ENCODE measurements around the gene ARHGEF16. TPM values are rescaled to one million over a fixed set of nuclear protein-coding genes. Genes with fewer than 3 reads are reported as not detected.

Gene ARHGEF16
- polyA plus RNA-seq, 1 donor: 17.6 TPM

DNA sequence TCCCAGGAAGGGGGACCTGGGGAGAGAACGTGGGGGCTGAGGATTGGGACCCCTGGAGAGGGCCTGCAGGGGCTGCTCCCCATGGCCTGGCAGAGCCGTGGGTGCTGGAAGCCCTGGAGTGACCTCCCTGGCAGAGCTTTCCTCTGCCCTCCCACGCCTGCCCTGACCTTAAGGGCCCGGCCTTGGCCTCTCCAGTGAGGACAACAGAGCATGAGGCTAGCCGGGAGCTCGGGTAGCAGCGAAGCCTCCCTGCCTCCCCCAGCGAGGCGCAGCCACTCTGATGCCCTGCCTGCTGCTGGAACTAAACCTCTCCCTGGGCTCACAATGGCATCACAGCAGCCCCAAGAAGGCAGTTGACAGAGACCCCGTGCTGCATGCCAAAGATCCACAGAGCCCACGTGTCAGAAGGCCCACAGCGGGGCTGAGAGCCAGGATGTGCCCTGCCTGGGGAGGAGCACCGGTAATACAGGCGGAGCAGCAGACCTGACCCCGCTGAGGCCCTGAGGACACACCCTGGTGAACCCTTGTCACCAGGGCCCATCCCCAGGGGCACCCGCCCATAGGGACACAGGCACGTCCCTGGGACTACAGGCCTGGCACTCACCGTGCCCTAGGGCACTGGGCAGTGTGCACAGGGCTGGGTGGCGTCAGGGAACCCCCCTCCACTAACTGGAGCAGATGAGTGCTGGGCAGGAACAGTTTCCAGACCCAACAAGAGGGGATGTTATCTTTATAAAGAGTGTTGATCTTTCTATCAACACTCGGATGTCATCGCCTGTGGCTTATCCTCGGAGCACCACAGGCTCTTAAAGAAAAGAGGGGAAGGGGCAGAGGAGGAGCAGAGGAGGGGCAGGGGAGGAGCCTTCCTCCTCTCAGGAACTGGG lies 48.4 kb downstream of the ARHGEF16 start:
- no peak for DNase-seq

DNA sequence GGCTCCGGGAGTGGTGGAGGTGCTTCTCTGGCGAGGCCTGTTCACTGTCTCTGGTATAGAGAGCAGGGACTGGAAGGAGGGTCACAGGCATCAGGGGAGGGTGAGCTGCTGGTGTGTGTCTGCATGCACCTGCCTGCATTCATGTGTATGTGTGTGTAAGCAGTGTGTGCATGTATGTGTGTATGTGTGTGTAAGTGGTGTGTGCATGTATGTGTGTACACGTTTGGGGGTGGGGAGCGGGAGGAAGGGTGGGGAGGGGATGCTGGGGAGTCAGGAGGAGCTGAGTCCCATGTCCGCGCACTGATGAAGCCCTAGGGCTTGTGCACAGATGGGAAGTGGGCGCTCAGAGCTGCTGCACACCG lies 49.0 kb downstream of the ARHGEF16 start:
- no peak for DNase-seq

DNA sequence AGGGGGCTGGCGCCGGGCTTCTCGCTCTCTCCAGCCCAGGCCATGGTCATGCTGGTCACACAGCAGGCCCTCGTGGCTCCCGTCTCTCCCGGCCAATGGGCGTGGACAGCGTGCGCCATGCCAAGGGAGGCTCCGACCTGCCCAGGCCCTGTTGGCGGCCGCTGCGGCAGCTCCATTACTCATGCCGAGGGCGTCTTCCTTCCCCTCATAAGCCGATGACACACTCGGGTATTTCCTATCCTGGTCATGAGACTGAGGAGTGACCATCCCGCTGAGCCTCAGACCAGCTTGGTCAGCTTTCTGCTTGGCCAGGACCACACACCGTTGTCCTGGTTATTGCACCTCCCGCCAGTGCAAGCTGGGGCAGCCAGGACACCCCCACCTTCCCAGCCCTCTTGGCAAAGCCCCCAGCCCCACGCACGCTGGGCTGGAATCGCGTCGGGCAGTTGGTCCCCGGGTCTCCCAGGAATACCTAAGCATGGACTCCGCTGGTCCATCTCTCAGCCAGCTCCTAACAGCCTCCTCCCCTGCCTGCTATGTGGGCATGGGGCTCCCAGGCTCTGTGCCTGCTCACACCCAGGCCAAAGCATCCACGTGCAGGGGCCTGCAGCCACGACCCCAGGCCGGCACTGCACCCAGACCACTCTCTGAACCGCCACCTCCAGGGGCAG lies 49.8 kb downstream of the ARHGEF16 start:
- no peak for DNase-seq

DNA sequence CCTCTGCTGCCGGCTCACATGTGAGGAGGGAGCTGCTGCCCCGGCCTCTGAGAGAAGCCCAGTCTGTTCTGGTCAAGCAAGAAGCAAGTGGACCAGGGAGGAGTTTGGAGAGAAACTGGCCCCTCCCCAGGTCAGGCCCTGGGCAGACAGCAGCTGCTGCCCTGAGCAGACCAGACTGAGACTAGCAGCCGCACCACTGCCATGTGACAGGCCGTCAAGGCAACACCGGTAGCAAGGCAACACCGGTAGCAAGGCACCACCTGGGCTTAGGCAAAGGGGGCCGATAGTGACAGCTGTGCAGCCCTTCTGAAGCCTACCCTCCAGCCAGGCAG lies 50.3 kb downstream of the ARHGEF16 start:
- no peak for DNase-seq

DNA sequence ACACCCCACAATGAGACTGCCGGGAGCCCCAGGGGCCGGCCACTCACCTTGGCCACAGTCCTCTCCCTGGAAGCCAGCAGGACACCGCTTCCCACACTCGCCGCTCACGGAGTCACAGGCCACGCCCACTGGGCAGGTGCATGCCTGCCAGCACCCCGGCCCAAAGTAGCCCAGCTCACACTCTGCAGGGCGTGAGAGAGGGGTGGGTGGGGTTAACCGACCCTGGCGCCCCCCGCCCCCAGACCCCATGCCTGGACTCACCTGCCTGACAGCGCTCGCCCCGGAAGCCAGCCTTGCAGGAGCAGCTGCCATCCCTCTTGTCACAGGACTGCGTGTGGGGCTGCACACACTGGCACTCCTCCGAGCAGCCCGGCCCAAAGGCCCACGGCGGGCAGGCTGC lies 50.7 kb downstream of the ARHGEF16 start:
- no peak for DNase-seq

DNA sequence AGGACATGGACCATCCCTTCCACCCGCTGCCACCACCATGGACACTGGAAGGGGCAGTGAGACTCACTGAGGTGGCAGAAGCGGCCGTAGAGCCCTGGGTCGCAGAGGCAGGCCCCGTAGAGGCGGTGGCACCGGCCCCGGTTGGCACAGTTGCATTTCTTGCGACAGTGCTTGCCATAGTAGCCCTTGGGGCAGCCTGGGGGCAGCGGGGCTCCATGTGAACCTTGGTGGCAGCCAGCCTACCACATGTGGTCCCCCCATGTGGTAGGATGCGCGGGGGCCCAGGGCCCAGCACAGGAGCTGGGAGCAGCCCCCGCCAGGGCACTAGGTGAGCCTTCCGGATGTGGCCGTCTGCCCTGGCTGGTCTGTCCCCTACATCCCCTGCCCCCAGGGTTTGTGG lies 51.6 kb downstream of the ARHGEF16 start:
- no peak for DNase-seq

DNA sequence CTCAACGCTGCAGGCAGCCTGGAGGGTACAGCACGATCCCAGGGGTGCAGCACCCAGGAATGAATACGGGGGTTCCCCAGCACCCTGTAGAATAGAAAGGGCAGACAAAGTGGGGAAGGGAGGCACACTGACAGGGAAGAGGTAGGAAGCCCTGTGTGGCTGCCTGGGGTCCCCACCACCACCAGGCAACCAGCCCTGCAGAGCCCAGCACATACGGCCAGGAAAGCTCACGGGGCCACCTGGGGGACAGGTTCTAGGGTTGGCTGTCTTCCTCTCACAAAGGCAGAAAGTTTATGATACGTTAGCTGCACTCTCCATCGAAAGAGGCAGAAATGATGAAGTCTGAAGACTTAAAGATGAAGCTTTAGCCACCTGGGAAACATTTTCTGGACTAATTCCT lies 52.5 kb downstream of the ARHGEF16 start:
- DNase-seq: no peak

DNA sequence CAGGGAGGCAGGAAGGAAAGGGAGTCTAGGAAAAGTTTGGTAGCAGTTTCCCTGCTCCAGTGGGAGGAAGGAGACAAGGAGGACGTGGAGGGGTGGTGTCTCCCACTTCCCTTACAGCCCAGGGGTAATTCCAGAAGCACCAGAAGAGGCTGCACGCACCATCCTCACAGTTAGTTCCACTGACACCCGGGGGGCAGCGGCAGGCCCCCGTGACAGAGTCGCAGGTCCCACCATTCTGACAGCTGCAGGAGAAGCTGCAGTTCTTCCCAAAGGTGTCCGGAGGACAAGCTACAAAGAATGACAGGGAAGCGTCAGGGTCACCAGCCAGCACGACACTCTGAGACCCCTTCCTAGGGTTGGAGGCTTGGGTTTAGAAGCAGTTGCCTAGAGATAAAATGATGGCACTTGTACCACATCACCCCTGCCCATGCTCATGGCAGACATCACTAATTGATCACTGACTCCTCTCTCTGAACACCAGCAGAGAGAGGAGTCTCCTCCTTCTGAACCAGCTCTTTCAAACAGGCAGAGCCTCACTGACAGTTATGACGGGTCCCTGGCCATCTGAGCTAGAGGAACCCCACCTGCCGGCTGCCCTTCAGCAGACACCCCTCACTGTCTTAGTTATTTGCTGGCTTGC lies 53.3 kb downstream of the ARHGEF16 start:
- no peak for DNase-seq

DNA sequence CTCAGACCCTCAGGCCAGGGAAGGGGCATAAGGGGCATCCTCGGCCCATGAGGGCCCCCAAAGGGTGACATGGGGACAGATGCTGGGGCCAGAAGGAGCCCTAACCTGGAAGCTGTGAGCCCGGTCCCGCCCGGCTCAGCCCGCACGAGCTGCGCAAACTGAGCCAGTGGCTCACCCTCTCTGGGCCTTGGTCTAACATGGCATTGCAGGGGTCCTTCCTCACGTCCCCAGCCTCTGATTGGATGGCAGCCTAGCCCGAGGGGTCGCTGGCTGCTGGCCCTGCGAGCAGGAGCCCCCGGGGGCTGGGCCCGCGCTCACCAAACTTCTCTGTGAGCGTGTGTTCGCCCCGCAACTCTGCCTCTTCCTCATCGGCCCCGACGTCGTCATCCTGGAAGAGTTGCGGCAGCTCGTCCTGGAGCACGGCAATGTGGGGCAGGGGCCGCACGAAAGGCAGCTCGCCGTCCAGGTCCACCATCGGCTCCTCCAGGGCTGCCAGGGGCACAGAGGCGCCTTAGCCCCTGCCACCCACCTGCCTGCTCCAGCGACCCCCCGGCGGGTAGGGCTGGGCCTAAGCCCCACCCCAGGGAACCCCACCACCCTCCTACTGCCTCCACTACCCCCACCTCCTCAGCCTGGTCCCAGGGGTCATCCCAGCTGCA lies 54.4 kb downstream of the ARHGEF16 start:
- no peak for DNase-seq

DNA sequence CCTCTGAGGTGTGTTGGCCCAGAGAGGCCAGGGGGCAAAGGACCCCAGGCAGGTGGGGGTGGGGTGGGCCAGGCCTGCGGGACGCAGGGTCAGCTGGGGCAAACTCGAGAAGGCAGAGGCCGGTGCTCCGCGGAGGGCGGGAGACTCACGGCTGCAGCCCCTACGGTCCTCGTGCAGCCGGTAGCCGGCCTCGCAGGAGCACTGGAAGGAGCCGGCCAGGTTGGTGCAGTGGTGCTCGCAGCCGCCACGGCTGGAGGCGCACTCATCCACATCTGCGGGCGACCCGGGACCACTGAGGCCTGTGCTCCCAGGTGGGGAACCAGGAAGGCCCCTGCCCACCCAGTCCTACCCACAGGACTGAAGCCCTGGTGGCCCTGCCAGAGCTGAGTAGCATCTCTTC lies 55.3 kb downstream of the ARHGEF16 start:
- DNase-seq: no peak

DNA sequence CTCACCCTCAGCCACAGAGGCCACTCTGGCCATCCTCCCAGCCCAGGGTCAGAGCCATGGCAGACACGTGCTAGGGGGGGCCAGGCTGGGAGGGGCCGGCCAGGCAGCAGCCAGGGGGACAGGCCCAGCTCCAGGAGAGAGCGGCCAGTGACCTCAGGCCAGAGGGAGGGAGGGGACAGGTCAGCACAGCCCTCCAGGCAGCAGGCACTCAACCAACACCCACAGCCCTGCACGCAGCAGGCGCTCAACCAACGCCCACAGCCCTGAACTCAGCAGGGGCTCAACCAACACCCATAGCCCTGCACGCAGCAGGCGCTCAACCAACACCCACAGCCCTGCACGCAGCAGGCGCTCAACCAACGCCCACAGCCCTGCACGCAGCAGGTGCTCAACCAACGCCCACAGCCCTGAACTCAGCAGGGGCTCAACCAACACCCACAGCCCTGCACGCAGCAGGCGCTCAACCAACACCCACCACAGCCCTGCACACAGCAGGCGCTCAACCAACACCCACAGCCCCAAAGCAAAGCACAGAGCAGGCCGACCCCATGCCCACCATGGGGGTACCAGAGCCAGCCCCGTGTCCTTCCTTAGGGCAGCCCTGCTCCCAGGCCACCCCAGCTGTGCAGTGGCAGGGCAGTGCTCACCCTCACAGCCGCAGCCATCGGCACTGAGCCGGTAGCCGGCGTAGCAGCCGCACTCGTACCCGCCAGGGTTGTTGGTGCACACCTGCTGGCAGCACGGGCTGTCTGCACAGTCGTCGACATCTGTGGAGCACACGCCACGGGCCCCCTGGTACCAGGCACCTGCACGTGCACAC lies 55.9 kb downstream of the ARHGEF16 start:
- DNase-seq: no peak

DNA sequence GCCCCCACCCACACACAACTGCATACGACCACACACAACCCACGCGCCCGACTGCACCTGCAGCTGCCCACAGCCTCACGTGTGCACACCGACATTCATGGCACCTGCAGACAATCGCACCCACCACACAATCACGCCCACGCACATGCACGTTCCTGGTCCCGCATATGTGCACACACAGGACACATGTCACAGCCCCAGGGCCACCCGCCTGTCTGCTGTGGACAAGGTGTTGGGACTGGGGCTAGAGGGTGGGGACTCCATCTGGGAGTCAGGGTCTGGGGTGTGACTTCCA lies 56.4 kb downstream of the ARHGEF16 start:
- no peak for DNase-seq

DNA sequence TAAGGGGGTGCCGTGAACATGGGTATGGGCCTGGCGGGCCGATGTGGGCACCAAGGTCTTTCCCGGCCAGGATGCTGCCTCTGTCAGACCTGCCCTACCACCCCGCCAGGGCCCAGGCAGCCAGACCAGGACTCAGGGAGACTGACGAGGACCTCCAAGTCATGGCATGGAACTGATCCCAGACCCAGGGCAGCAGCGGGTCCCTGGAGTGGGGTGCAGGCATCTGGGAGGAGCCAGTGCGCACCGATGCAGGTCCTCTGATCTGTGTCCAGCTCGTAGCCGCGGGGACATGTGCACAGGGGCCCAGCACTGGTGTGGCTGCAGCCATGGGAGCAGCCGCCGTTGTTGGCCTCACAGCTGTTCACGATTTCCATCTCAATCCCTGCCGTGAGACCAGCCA lies 56.8 kb downstream of the ARHGEF16 start:
- DNase-seq: no peak

DNA sequence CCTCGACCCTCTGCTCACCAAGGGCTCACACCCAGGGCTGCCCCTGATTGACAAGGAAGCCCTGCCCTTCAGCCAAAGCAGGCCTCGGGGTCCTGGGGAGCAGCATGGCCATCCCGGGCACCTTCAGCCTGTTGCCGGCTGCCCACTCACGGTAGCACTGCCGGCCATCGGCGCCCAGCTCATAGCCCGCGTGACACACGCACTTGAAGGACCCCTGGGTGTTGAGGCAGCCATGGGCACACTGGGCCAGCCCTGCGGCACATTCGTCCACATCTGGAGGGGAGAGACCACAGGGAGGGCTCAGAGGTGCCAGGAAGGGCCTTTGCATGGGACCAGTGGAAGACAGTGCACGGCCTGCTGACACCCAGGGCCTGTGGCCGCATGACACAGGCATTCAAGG lies 57.4 kb downstream of the ARHGEF16 start:
- no peak for DNase-seq

DNA sequence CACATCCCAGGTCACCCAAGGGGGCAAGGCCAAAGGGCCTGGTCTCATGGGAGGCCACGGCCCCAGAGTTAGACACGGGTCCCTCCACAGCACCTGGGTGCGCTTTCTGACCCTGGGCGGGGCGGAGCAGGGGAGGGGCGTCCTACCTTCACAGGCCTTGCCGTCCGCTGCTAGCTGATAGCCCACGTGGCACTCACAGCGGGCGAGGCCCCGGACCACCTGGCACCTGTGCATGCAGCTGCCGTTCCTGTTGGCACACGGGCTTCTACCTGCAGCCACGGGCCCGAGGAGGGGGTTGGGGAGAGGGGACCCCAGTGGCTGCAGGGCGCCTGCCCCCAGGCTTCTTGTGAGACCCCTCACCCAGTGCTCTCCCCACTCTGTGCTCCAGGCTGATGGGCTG lies 59.9 kb downstream of the ARHGEF16 start:
- no peak for DNase-seq

DNA sequence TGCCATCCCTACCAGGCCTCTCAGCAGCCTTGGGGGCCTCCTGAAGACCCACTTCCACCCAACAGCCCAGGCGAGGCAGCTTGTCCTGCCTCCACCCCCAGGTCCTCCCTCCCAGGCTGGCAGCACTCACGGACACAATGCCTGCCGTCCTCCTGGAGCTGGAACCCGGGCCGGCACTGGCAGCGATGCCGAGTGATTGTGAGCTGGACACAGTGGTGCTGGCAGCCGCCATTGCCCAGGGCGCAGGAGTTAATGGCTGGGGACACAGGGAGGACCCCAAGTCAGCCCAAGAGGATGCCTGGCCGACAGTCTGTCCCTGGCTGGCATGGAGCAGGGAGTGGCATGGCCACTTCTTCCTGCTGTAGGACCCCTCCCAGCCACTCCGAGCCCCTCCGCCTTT lies 60.8 kb downstream of the ARHGEF16 start:
- no peak for DNase-seq

DNA sequence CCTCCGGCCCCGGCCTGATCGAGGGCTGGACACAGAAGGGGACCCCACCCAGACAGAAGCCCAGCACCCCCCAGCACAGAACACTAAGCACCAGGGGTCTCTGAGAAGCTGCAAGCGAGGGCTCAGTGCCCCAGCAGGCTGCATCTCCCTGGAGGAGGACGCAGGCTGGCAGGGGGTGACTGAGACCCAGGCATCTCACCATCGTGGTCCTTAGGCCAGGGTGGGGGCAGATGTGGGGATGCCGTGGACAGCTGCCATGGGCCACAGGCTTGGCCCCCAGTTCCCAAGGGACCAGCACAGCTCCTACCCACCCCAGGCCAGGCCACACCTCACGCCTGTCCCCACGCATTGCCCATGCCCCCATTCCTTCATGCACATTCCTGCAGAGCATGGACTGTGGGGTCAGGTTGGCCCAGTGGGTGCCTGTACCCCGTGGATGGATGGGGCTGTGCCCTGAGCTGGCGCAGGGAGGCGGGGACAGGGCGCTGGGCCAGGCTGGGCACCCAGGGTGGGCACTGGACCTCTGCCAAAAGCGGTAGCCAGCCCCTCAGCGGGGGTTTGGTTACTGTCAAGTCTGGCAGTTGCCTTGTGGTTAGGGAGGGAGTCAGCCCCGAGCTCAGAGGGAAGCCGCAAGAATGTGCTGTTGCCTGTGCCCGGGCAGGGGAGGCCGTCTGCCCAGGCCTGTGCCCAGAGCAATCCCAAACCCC lies 61.5 kb downstream of the ARHGEF16 start:
- no peak for DNase-seq

DNA sequence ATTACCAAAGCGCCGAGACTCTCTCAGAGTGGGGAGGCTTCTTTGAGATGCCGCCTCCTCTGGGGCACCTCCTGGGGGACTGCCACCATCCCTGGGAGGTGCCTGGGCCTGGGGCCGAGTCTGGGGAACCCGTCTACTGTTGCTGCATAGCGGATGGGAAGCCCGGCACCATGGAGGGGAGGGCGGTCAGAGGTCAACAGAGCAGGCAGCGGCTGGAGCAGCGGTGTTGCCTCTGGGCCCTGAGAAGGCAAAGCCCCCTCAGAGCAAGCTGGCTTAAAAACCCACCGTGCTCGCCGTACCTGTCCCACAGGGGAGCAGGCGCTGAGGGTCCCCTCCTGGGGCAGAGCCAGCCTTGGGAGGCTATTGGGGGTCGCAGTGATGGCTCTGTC lies 62.0 kb downstream of the ARHGEF16 start:
- no peak for DNase-seq

DNA sequence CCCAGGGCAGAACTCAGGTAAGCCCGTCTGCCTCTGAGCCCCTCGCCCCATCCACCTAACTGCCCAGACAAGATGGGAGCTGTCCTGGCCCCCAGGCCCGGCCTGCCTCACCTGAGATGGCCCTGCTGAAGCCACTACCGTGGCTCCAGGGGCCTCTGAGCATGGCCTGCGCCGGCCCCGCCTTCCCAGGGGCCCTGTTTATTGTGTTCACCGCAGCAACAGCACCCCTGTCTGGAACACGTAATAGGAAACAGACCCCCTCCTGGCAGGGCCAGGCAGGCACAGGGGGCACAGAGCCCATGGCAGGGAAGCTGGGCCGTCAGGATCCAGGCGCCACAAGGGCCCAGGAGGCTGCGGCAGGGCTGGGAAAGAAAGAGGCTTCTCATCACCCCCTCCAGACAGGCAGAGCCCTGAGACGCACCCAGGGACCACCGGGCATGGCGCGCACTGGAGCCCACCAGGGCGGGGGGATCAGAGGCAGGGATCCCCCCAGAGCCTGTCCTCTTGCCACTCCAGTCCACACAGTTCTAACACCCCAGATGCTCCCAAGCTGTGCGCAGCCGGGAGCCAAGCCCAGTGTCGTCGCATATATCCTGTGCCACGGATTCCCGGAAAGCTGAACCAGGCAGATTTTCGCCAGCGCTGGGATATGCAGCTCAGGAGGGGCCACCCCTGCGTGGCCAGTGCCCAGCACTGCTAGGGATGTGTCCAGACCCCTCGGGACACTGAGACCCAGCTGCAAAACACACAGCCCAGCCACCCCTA lies 62.6 kb downstream of the ARHGEF16 start:
- no peak for DNase-seq

DNA sequence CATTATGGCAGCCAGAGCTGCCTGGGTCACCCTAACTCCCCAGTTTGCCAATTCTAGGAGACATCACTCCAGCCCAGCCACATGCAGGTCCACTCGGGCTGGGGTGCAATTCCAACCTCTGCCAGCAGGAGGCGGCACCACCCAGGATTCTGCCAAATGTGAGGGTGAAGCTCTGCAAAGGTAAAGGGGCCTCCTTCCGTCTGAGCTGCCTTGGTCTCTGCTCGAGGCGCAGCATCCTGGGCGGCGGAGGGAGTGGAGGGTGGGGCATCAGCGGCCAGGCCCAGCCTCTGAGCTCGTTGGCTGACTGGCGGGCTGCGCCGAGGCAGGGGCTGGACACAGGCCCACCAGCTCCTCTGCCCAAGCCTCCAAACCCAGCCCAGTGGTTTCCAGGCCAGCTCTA lies 63.8 kb downstream of the ARHGEF16 start:
- no peak for DNase-seq

DNA sequence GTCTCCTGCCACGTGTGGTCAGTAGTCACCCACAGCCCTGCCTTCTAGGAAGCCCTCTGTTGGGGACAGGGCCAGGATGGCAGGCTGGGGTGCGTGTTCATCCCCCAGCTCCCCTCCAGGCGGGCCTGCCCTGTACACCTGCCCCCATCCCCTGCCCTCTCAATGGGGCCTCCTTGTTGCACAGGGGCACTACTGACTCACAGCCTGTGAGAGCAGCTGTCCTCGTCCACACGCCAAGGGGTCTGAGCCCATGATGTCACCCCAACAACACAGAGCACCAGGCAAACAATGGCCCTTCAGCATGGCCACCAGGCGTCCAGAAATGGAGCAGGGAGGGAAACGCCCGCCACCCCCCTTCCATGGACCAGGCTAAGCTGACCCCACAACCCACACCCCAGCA lies 64.3 kb downstream of the ARHGEF16 start:
- no peak for DNase-seq
